Activated CD8-positive, alpha-beta T cell treated with anti-CD3 and anti-CD28 coated beads for 36 hours (primary cell): ENCODE measurements around the gene DNAJB4. TPM values are rescaled to one million over a fixed set of nuclear protein-coding genes. Genes with fewer than 3 reads are reported as not detected.

Experiments used
- ATAC-seq: fragments of 200-7000 bp; cut with Tn5 transposase; one replicate; pipeline ENCODE4 v1.10.0; 2021; ENCODE audit warnings: mild to moderate bottlenecking, moderate library complexity
- CTCF ChIA-PET: fragments of 350-600 bp; sonication (Branson Sonifier 250); formaldehyde crosslinking; loops from one replicate; lab custom pipeline; 2021; ENCODE audit warnings: antibody characterized with exemption; lab: Charles Lee
- POLR2A ChIA-PET: fragments of 350-600 bp; sonication (Branson Sonifier 250); formaldehyde crosslinking; loops from one replicate; lab custom pipeline; 2021; ENCODE audit warnings: antibody characterized with exemption; lab: Charles Lee
- DNase-seq: peaks from one replicate; pipeline ENCODE4 v3.0.0-alpha.2; 2020
- H3K27ac Mint-ChIP-seq: one replicate; pipeline ENCODE4 v1.8.0; 2021; ENCODE audit warnings: mild to moderate bottlenecking, mixed read lengths
- H3K27me3 Mint-ChIP-seq: one replicate; pipeline ENCODE4 v1.8.0; 2021; ENCODE audit warnings: mixed read lengths
- H3K36me3 Mint-ChIP-seq: one replicate; pipeline ENCODE4 v1.8.0; 2021; ENCODE audit warnings: low read depth, mixed read lengths
- H3K4me1 Mint-ChIP-seq: one replicate; pipeline ENCODE4 v1.8.0; 2021; ENCODE audit warnings: low read depth, mixed read lengths
- H3K4me3 Mint-ChIP-seq: one replicate; pipeline ENCODE4 v1.8.0; 2021; ENCODE audit warnings: mild to moderate bottlenecking, moderate library complexity, mixed read lengths
- H3K9me3 Mint-ChIP-seq: one replicate; pipeline ENCODE4 v1.8.0; 2021; ENCODE audit warnings: mixed read lengths
- CTCF ChIP-seq: fragments of 200-600 bp; IDR thresholded peaks from one replicate; pipeline ENCODE4 v1.8.0; 2022; ENCODE audit warnings: antibody characterized with exemption, mild to moderate bottlenecking
- intact Hi-C: fragments of 100-400 bp; cut with micrococcal nuclease; formaldehyde crosslinking; loops from one replicate; pipeline ENCODE4 v1.10.0; 2022
- total RNA-seq, 2 experiments: library from RNA; stranded (reverse); gene quantifications; one replicate each; pipeline ENCODE4 v1.2.3, GENCODE V29; 2021

DNAJB4 gene
- total RNA-seq, 2 experiments from 2014 or later: 9.7 to 12.0 TPM

GRCh38 chr1:77984629-77985028 is 20.1 kb upstream of the DNAJB4 start:
- CTCF ChIA-PET: no interaction called here
- ATAC-seq: no peak

GRCh38 chr1:77986810-77987209 is 17.9 kb upstream of the DNAJB4 start:
- ChIA-PET CTCF (no interaction called here), POLR2A (interaction anchor here (2.4 to 2.9 kb wide), 3 partner anchors 9 to 17 kb away, joined by 5 to 13 read pairs (median 10); partner anchors contain the start of genes DNAJB4 and FUBP1)
- no peak for TF ChIP-seq CTCF
- no peaks in the 10 kb centered on the region for H3K9me3 Mint-ChIP-seq
- ATAC-seq (peak; percentile 94), DNase-seq (peak; percentile 61)
- H3K36me3 Mint-ChIP-seq: peaks cover 32% of the 10 kb centered on the region
- H3K27me3 Mint-ChIP-seq: no peaks in the 10 kb centered on the region
- H3K4me3 Mint-ChIP-seq: no peak overlapping the region
- intact Hi-C loops: no loop called here
- H3K4me1 Mint-ChIP-seq: peaks cover 58% of the 10 kb centered on the region
- H3K27ac Mint-ChIP-seq: peak overlapping the region; percentile 27

More at GRCh38 chr1:77984629-77985028, 20.1 kb upstream of the DNAJB4 start:
- Mint-ChIP-seq H3K27ac (peak overlapping the region; percentile 66), H3K36me3 (peaks cover 40% of the 10 kb centered on the region), H3K27me3 (no peaks in the 10 kb centered on the region), H3K9me3 (no peaks in the 10 kb centered on the region), H3K4me3 (no peak overlapping the region), H3K4me1 (peaks cover 57% of the 10 kb centered on the region)
- no peak for TF ChIP-seq CTCF
- no peak for DNase-seq
- intact Hi-C loops: loop anchor here (5.0 kb wide), 1 partner anchor 128 kb away; no protein-coding TSS in a partner anchor
- POLR2A ChIA-PET: interaction anchor here (2.9 kb wide), 1 partner anchor 19 kb away, joined by 10 read pairs; the partner anchor contains the start of gene DNAJB4

GRCh38 chr1:77987919-77988318 is 16.8 kb upstream of the DNAJB4 start:
- Mint-ChIP-seq H3K4me1 (peaks cover 54% of the 10 kb centered on the region), H3K27me3 (no peaks in the 10 kb centered on the region), H3K27ac (no peak overlapping the region), H3K4me3 (no peak overlapping the region), H3K36me3 (peaks cover 33% of the 10 kb centered on the region), H3K9me3 (no peaks in the 10 kb centered on the region)
- CTCF ChIA-PET: interaction anchor here (1.6 kb wide), 1 partner anchor 127 kb away, joined by 4 read pairs; no protein-coding TSS in a partner anchor
- intact Hi-C loops: no loop called here
- POLR2A ChIA-PET: interaction anchor here (1.1 to 4.6 kb wide), 4 partner anchors 8 to 17 kb away, joined by 5 to 26 read pairs (median 9); partner anchors contain the start of genes DNAJB4 and FUBP1
- ATAC-seq (no peak), DNase-seq (no peak)
- TF ChIP-seq CTCF: no peak

- H3K27ac Mint-ChIP-seq: no peak overlapping the region
- CTCF ChIA-PET: interaction anchor here (0.6 to 0.7 kb wide), 2 partner anchors 11 to 15 kb away, joined by 3 to 4 read pairs; partner anchors contain the start of genes DNAJB4 and FUBP1
- intact Hi-C loops: no loop called here
- no peak overlapping the region for H3K4me3 Mint-ChIP-seq
- ATAC-seq: no peak
- H3K9me3 Mint-ChIP-seq: no peaks in the 10 kb centered on the region
- peaks cover 30% of the 10 kb centered on the region for H3K36me3 Mint-ChIP-seq
- H3K27me3 Mint-ChIP-seq: no peaks in the 10 kb centered on the region
- DNase-seq: no peak
- no peak for TF ChIP-seq CTCF
- peaks cover 43% of the 10 kb centered on the region for H3K4me1 Mint-ChIP-seq
- POLR2A ChIA-PET: interaction anchor here (4.6 kb wide), 1 partner anchor 15 kb away, joined by 26 read pairs; the partner anchor contains the start of gene DNAJB4
Measured at GRCh38 chr1:77989744-77990143, 15.0 kb upstream of the DNAJB4 start.

- CTCF ChIA-PET: interaction anchor here (0.9 to 1.9 kb wide), 4 partner anchors 12 to 20 kb away, joined by 3 to 6 read pairs (median 3); partner anchors contain the start of genes DNAJB4 and FUBP1
- Mint-ChIP-seq H3K27me3 (no peaks in the 10 kb centered on the region), H3K36me3 (peaks cover 26% of the 10 kb centered on the region), H3K9me3 (no peaks in the 10 kb centered on the region), H3K27ac (no peak overlapping the region), H3K4me3 (no peak overlapping the region), H3K4me1 (peaks cover 38% of the 10 kb centered on the region)
- DNase-seq (no peak), ATAC-seq (no peak)
- intact Hi-C loops: no loop called here
- POLR2A ChIA-PET: interaction anchor here (0.6 to 4.6 kb wide), 3 partner anchors 11 to 14 kb away, joined by 3 to 26 read pairs (median 3); partner anchors contain the start of genes DNAJB4 and FUBP1
- TF ChIP-seq CTCF: no peak
Measured at GRCh38 chr1:77990629-77991204, 14.0 kb upstream of the DNAJB4 start.
